HepG2 (cell line): Measurements from ENCODE around the gene PPP3CB. TPM values are rescaled to one million over a fixed set of nuclear protein-coding genes. Genes with fewer than 3 reads are reported as not detected.

Experiments
- BHLHE40 ChIP-seq: IDR thresholded peaks from 2 replicates; pipeline ENCODE4 v1.6.1; 2011; ENCODE audit warnings: low read length, improper control_type of control experiment
- E2F2 ChIP-seq: sonication (generic); formaldehyde crosslinking; IDR thresholded peaks from 2 replicates; pipeline ENCODE4 v1.4.0; 2020; ENCODE audit warnings: missing genetic modification reagents, borderline replicate concordance
- FOXC1 ChIP-seq: sonication (generic); formaldehyde crosslinking; IDR thresholded peaks from 2 replicates; pipeline ENCODE4 v1.8.0; 2022; ENCODE audit warnings: mild to moderate bottlenecking, missing genetic modification reagents, borderline replicate concordance
- FOXK1 ChIP-seq: sonication (generic); formaldehyde crosslinking; IDR thresholded peaks from 2 replicates; pipeline ENCODE4 v1.4.0; 2020; ENCODE audit warnings: low read depth, missing genetic modification reagents, borderline replicate concordance
- FOXO1 ChIP-seq: sonication (generic); formaldehyde crosslinking; IDR thresholded peaks from 2 replicates; pipeline ENCODE4 v1.4.0; 2020; ENCODE audit warnings: missing genetic modification reagents
- HBP1 ChIP-seq: IDR thresholded peaks from 2 replicates; pipeline ENCODE4 v1.6.1; 2016; ENCODE audit warnings: low read depth, control low read depth
- HIVEP1 ChIP-seq: sonication (generic); formaldehyde crosslinking; IDR thresholded peaks from 2 replicates; pipeline ENCODE4 v1.4.0; 2020; ENCODE audit warnings: mild to moderate bottlenecking, missing genetic modification reagents
- HMGA1 ChIP-seq: sonication (generic); formaldehyde crosslinking; conservative IDR thresholded peaks from 2 replicates; pipeline ENCODE4 v1.4.0; 2020; ENCODE audit warnings: missing genetic modification reagents
- JUNB ChIP-seq: sonication (generic); formaldehyde crosslinking; IDR thresholded peaks from 2 replicates; pipeline ENCODE4 v1.8.0; 2022; ENCODE audit warnings: missing genetic modification reagents, mild to moderate bottlenecking, borderline replicate concordance
- KLF16 ChIP-seq, 2 experiments: sonication (generic) in 1 of 2; formaldehyde crosslinking in 1 of 2; IDR thresholded peaks; 2 replicates each; pipeline versions ENCODE4 v1.6.1 to v1.8.0; 2016 to 2023; ENCODE audit warnings: missing genetic modification reagents in 2 of 2, missing compliant biosample characterization in 1 of 2
- MEIS2 ChIP-seq: sonication (generic); formaldehyde crosslinking; IDR thresholded peaks from 2 replicates; pipeline ENCODE4 v1.9.0; 2021; ENCODE audit warnings: mild to moderate bottlenecking, missing genetic modification reagents
- MTF2 ChIP-seq: sonication (generic); formaldehyde crosslinking; IDR thresholded peaks from 2 replicates; pipeline ENCODE4 v1.5.0; 2020; ENCODE audit warnings: missing genetic modification reagents, borderline replicate concordance
- PBX3 ChIP-seq: sonication (generic); formaldehyde crosslinking; IDR thresholded peaks from 2 replicates; pipeline ENCODE4 v1.8.1; 2023; ENCODE audit warnings: missing genetic modification reagents, inconsistent platforms, borderline replicate concordance
- SCMH1 ChIP-seq: sonication (generic); formaldehyde crosslinking; IDR thresholded peaks from 2 replicates; pipeline ENCODE4 v1.9.0; 2021; ENCODE audit warnings: missing genetic modification reagents, mild to moderate bottlenecking, borderline replicate concordance
- SMC3 ChIP-seq: IDR thresholded peaks from 2 replicates; pipeline ENCODE4 v1.6.1; 2011; ENCODE audit warnings: low read length, improper control_type of control experiment
- SRF ChIP-seq: IDR thresholded peaks from 2 replicates; pipeline ENCODE4 v1.6.1; 2011; ENCODE audit warnings: mild to moderate bottlenecking, low read depth, low read length, moderate library complexity
- SRSF9 ChIP-seq: fragments of 200-400 bp; formaldehyde crosslinking; IDR thresholded peaks from 2 replicates; pipeline ENCODE4 v1.6.1; 2018; ENCODE audit warnings: borderline replicate concordance, mild to moderate bottlenecking, low read depth, low read length; ENCODE audit not compliant: insufficient read depth, poor library complexity, severe bottlenecking
- ZMYM2 ChIP-seq: sonication (generic); formaldehyde crosslinking; IDR thresholded peaks from 2 replicates; pipeline ENCODE4 v1.8.0; 2022; ENCODE audit warnings: mild to moderate bottlenecking, missing genetic modification reagents
- ZNF101 ChIP-seq: sonication (generic); formaldehyde crosslinking; IDR thresholded peaks from 2 replicates; pipeline ENCODE4 v1.4.0; 2020; ENCODE audit warnings: mild to moderate bottlenecking, low read depth, missing genetic modification reagents, borderline replicate concordance
- ZNF251 ChIP-seq: sonication (generic); formaldehyde crosslinking; IDR thresholded peaks from 2 replicates; pipeline ENCODE4 v1.9.0; 2021; ENCODE audit warnings: mild to moderate bottlenecking, missing genetic modification reagents
- ZNF282 ChIP-seq: fragments of 450-650 bp; IDR thresholded peaks from 2 replicates; pipeline ENCODE4 v1.6.1; 2018; ENCODE audit not compliant: partially characterized antibody
- ZNF543 ChIP-seq: sonication (generic); formaldehyde crosslinking; IDR thresholded peaks from 2 replicates; pipeline ENCODE4 v1.4.0; 2020; ENCODE audit warnings: mild to moderate bottlenecking, missing genetic modification reagents
- ZSCAN21 ChIP-seq: sonication (generic); formaldehyde crosslinking; IDR thresholded peaks from 2 replicates; pipeline ENCODE4 v1.8.0; 2022; ENCODE audit warnings: mild to moderate bottlenecking, missing genetic modification reagents, moderate library complexity, borderline replicate concordance
- polyA plus RNA-seq, 8 experiments: library from polyadenylated mRNA; depleted of rRNA in 3 of 8; stranded (reverse) in 7 of 8; unstranded in 1 of 8; fragments of >200 nt; fragmentation: Illumina TruSeq in 4 of 8; extraction: Trizol in 4 of 8; gene quantifications; 2 replicates each; pipeline versions ENCODE4 v1.2.1 to v1.2.3, GENCODE V29; 2011 to 2016; ENCODE audit warnings: low read depth in 4 of 8, missing spikeins in 1 of 8, mixed read lengths in 1 of 8; ENCODE audit not compliant: insufficient read depth in 1 of 8
- total RNA-seq, 5 experiments: library from RNA; depleted of rRNA; stranded (reverse); fragments of >200 nt; fragmentation: Illumina TruSeq; extraction: Trizol; gene quantifications; 2 replicates each; pipeline ENCODE4 v1.2.3, GENCODE V29; 2016; ENCODE audit warnings: low read depth in 1 of 5

The PPP3CB gene
- total and polyA plus RNA-seq, 2 of the 13 experiments (the other 11 are each of a cell fraction or from before 2014, with no cell fraction given): 8.7 to 11.4 TPM

GRCh38 chr10:73413528-73414229 lies 82.1 kb downstream of the PPP3CB start, which contains the start of gene ANXA7 (continued):
- TF ChIP-seq SCMH1 (CRISPR knock-in tag) (no peak), FOXK1 (peak; percentile 72; the same call in 1 of the 2 replicates), PBX3 (CRISPR knock-in tag) (peak; percentile 28; the same call in 1 of the 2 replicates), ZNF101 (CRISPR knock-in tag) (no peak; the same call in 1 of the 2 replicates), HBP1 (CRISPR knock-in tag) (peak; percentile 60; the same call in 1 of the 2 replicates), E2F2 (CRISPR knock-in tag) (no peak; the same call in 1 of the 2 replicates), FOXC1 (CRISPR knock-in tag) (peak; percentile 90), SRF (no peak), SRSF9 (no peak), MTF2 (CRISPR knock-in tag) (peak; percentile 47; the same call in 1 of the 2 replicates), HMGA1 (no peak), HIVEP1 (CRISPR knock-in tag) (peak; percentile 98), JUNB (CRISPR knock-in tag) (0 out of 2 replicates have a peak, but pooled peaks have one; percentile 9), ZNF251 (CRISPR knock-in tag) (no peak), KLF16 (CRISPR knock-in tag; IDR thresholded peaks at IDR 0.05) (peak; percentile 64 to 92; a peak in 2 of 4 replicates), SMC3 (no peak), BHLHE40 (no peak; the same call in 1 of the 2 replicates), ZSCAN21 (CRISPR knock-in tag) (no peak; the same call in 1 of the 2 replicates), MEIS2 (CRISPR knock-in tag) (no peak; the same call in 1 of the 2 replicates), FOXO1 (CRISPR knock-in tag) (peak; percentile 66), ZNF543 (peak; percentile 74; the same call in 1 of the 2 replicates), ZMYM2 (no peak), ZNF282 (no peak)
